K562 (cell line): ENCODE measurements around the gene ZNHIT1. TPM values are rescaled to one million over a fixed set of nuclear protein-coding genes. Genes with fewer than 3 reads are reported as not detected.

Source experiments
- ATAC-seq: fragments of 200-7000 bp; cut with Tn5 transposase; 3 replicates; pipeline ENCODE4 v1.9.1; 2020; ENCODE audit warnings: moderate library complexity
- BruUV-seq: library from RNA; stranded (reverse); fragments of 400-500 nt; replicated peaks from 2 replicates; lab custom pipeline; 2021; lab: Mats Ljungman, UMichigan
- CTCF ChIA-PET: fragments of 300-600 bp; formaldehyde crosslinking; extraction: SDS; loops from one replicate; lab custom pipeline; 2021; ENCODE audit warnings: low intra/inter-chr PET ratio; lab: Yijun Ruan, JAX
- POLR2A ChIA-PET: fragments of 300-600, 350-650 bp; sonication (Branson Sonifier 250); formaldehyde crosslinking; extraction: SDS; loops from one replicate; lab custom pipeline; 2021; ENCODE audit warnings: antibody characterized with exemption, inconsistent platforms; lab: Yijun Ruan, JAX
- DNase-seq, 4 experiments: peaks; one replicate each; pipeline versions ENCODE4 v3.0.0 to v3.0.0-alpha.2; 2011 to 2018; ENCODE audit warnings: low spot score in 3 of 4, mixed read lengths in 3 of 4; ENCODE audit errors: extremely low read depth in 1 of 4
- FAIRE-seq: peaks from 2 replicates; lab custom pipeline; 2011; peaks lifted over from hg19 to GRCh38; lab: Jason Lieb, UNC
- H2AFZ ChIP-seq: 2 replicates; pipeline ENCODE4 v1.6.0; 2011; ENCODE audit warnings: low read depth, low read length, control low read depth, inconsistent platforms
- H3K27ac ChIP-seq: fragments of 200-600 bp; 3 replicates; pipeline ENCODE4 v1.8.0; 2011; ENCODE audit warnings: low read depth, mild to moderate bottlenecking, control low read depth, inconsistent platforms, low read length, moderate library complexity, mixed read lengths; ENCODE audit errors: extremely low read depth
- H3K27me3 ChIP-seq, 2 experiments: fragments of 300-600 bp in 1 of 2; 2 replicates in 1 of 2; 3 replicates in 1 of 2; pipeline versions ENCODE4 v1.6.0 to v1.8.0; 2011; ENCODE audit warnings: inconsistent platforms in 2 of 2, low read length in 2 of 2, mild to moderate bottlenecking in 1 of 2, mixed read lengths in 1 of 2, moderate library complexity in 1 of 2; ENCODE audit not compliant: control insufficient read depth in 2 of 2, insufficient read depth in 2 of 2
- H3K36me3 ChIP-seq: fragments of 300-600 bp; 3 replicates; pipeline ENCODE4 v1.8.0; 2011; ENCODE audit warnings: mild to moderate bottlenecking, low read length, inconsistent platforms; ENCODE audit not compliant: control insufficient read depth, insufficient read depth
- H3K4me1 ChIP-seq, 2 experiments: fragments of 200-600 bp in 1 of 2; replicated peaks in 1 of 2; 2 replicates in 1 of 2; 3 replicates in 1 of 2; pipeline versions ENCODE4 v1.5.1 to v1.8.0; 2011; ENCODE audit warnings: inconsistent platforms in 2 of 2, low read length in 2 of 2, mild to moderate bottlenecking in 1 of 2, mixed read lengths in 1 of 2, moderate library complexity in 1 of 2; ENCODE audit not compliant: control insufficient read depth in 2 of 2, insufficient read depth in 2 of 2
- H3K4me2 ChIP-seq: 2 replicates; pipeline ENCODE4 v1.6.1; 2011; ENCODE audit warnings: low read length, control low read depth, inconsistent platforms, mixed read lengths; ENCODE audit not compliant: insufficient read depth
- H3K4me3 ChIP-seq: fragments of 200-600 bp; sonication (generic), shearing (Covaris generic); 2 replicates; pipeline ENCODE4 v1.5.1; 2016; ENCODE audit warnings: control low read depth, inconsistent platforms
- H3K79me2 ChIP-seq: fragments of 200-600 bp; 3 replicates; pipeline ENCODE4 v1.8.0; 2011; ENCODE audit warnings: low read length, inconsistent platforms; ENCODE audit not compliant: control insufficient read depth, insufficient read depth
- H3K9ac ChIP-seq, 2 experiments: 2 replicates each; pipeline versions ENCODE4 v1.6.0 to v1.6.1; 2011; ENCODE audit warnings: low read depth in 2 of 2, low read length in 2 of 2, control low read depth in 1 of 2, inconsistent platforms in 1 of 2, mild to moderate bottlenecking in 1 of 2, mixed read lengths in 1 of 2; ENCODE audit not compliant: insufficient read depth in 1 of 2
- H3K9me1 ChIP-seq: one replicate; pipeline ENCODE4 v1.6.0; 2011; ENCODE audit warnings: inconsistent platforms, mild to moderate bottlenecking, low read length, moderate library complexity; ENCODE audit not compliant: control insufficient read depth, insufficient read depth
- H3K9me3 ChIP-seq: replicated peaks from 2 replicates; pipeline ENCODE4 v1.5.1; 2011; ENCODE audit warnings: low read depth, low read length, inconsistent platforms; ENCODE audit not compliant: control insufficient read depth, insufficient read depth
- H4K20me1 ChIP-seq: replicated peaks from 2 replicates; pipeline ENCODE4 v1.6.1; 2011; ENCODE audit warnings: low read length, inconsistent platforms, mixed read lengths; ENCODE audit not compliant: control insufficient read depth, insufficient read depth
- ADNP ChIP-seq: fragments of 200-800 bp; sonication (Bioruptor generic); IDR thresholded peaks from 2 replicates; pipeline ENCODE4 v1.6.1; 2016; ENCODE audit warnings: missing genetic modification characterization, missing compliant biosample characterization
- BHLHE40 ChIP-seq: IDR thresholded peaks from 2 replicates; pipeline ENCODE4 v1.6.1; 2011; ENCODE audit warnings: low read length, improper control_type of control experiment
- CBX2 ChIP-seq: fragments of 200-600 bp; sonication (generic); IDR thresholded peaks from one replicate; pipeline ENCODE4 v1.6.1; 2012; ENCODE audit warnings: mild to moderate bottlenecking, low read length, inconsistent platforms; ENCODE audit not compliant: insufficient read depth, poor library complexity, severe bottlenecking
- NRF1 ChIP-seq, 2 experiments: fragments of 450-650 bp; IDR thresholded peaks in 1 of 2; conservative IDR thresholded peaks in 1 of 2; 2 replicates each; pipeline ENCODE4 v1.6.1; 2014; ENCODE audit warnings: mild to moderate bottlenecking in 2 of 2
- NUFIP1 ChIP-seq: fragments of 450-650 bp; IDR thresholded peaks from 2 replicates; pipeline ENCODE4 v1.6.1; 2018; ENCODE audit not compliant: partially characterized antibody
- POLR2G ChIP-seq: fragments of 200-400 bp; formaldehyde crosslinking; IDR thresholded peaks from 2 replicates; pipeline ENCODE4 v1.6.1; 2017; ENCODE audit warnings: low read depth, mild to moderate bottlenecking, antibody characterized with exemption, low read length, moderate library complexity
- SMARCA4 ChIP-seq: fragments of 450-650 bp; IDR thresholded peaks from 2 replicates; pipeline ENCODE4 v1.6.1; 2016
- ZBTB7A ChIP-seq: IDR thresholded peaks from 2 replicates; pipeline ENCODE4 v1.6.1; 2011; ENCODE audit warnings: low read depth, mild to moderate bottlenecking, low read length, moderate library complexity, borderline replicate concordance; ENCODE audit not compliant: control insufficient read depth
- ZNF561 ChIP-seq: fragments of 450-650 bp; formaldehyde crosslinking; conservative IDR thresholded peaks from 2 replicates; pipeline ENCODE4 v1.4.0; 2020; ENCODE audit warnings: mild to moderate bottlenecking, moderate library complexity
- WGBS: fragments of 100-300 bp; shearing (Covaris generic); methylation state at CpG from one replicate; pipeline ENCODE4 v1.1.6; 2016; ENCODE audit warnings: low coverage, mixed read lengths; ENCODE audit not compliant: insufficient coverage; ENCODE audit errors: missing lambda C conversion rate; 5-methylcytosine and 5-hydroxymethylcytosine counted together
- in situ Hi-C: fragments of 300-500 bp; cut with MboI; formaldehyde crosslinking; loops from 4 replicates; pipeline ENCODE4 v1.15.0; 2018; ENCODE audit warnings: inconsistent platforms, mixed read lengths
- intact Hi-C: fragments of 100-400 bp; cut with micrococcal nuclease; formaldehyde crosslinking; loops from 2 replicates; pipeline ENCODE4 v1.14.2; 2022
- polyA plus RNA-seq, 8 experiments: library from polyadenylated mRNA; depleted of rRNA in 4 of 8; stranded (reverse) in 5 of 8; unstranded in 3 of 8; fragments of >200 nt; fragmentation: Nextera tagmentation in 2 of 8; fragmentation: Illumina TruSeq in 1 of 8; extraction: Ambion mirVana in 2 of 8; extraction: Trizol in 1 of 8; gene quantifications; 2 replicates each; pipeline versions ENCODE4 v1.2.1 to v1.2.3, GENCODE V29; 2011 to 2014; ENCODE audit warnings: inconsistent platforms in 1 of 8, missing spikeins in 1 of 8
- total RNA-seq, 7 experiments: library from RNA; depleted of rRNA in 6 of 7; stranded (reverse); fragments of >200 nt in 6 of 7; fragmentation: Illumina TruSeq in 2 of 7; extraction: Trizol in 2 of 7; gene quantifications; 2 replicates each; pipeline versions ENCODE4 v1.2.1 to v1.2.3, GENCODE V29; 2011 to 2021; ENCODE audit warnings: low replicate concordance in 1 of 7

Gene ZNHIT1
- total and polyA plus RNA-seq, 9 of the 15 experiments (the other 6 are each of a cell fraction or from before 2014, with no cell fraction given) = 6.4 to 162 (median 70.1) TPM

GRCh38 chr7:101236292-101236835, 18.4 kb downstream of the ZNHIT1 start (continued):
- TF ChIP-seq NRF1 (conservative IDR thresholded peaks at IDR 0.05 in 1 of 2, IDR thresholded peaks at IDR 0.05 in 1 of 2) = no peak

- no TSS peak for BruUV-seq
- FAIRE-seq = no peak
- POLR2A ChIA-PET = interaction anchor here (0.7 to 1.7 kb wide), 6 partner anchors 9 to 470 kb away, joined by 3 to 7 read pairs (median 3); partner anchors contain the start of genes PLOD3 and ZNHIT1
- peaks cover 44% of the 10 kb centered on the region for H3K36me3 ChIP-seq
- H4K20me1 ChIP-seq = peaks cover 7% of the 10 kb centered on the region; the same call in 1 of the 2 replicates
- TF ChIP-seq SMARCA4 (no peak), ZNF561 (CRISPR knock-in tag) (no peak), POLR2G (peak; percentile 68), ADNP (no peak), NUFIP1 (no peak), BHLHE40 (no peak), CBX2 (no peak), ZBTB7A (0 out of 2 replicates have a peak, but pooled peaks have one; percentile 22)
- TF ChIP-seq, all 486 proteins: peak for 2
- CTCF ChIA-PET = no interaction called here
- Histone ChIP-seq H2AFZ (no peak within 1 kb of the TSS), H3K79me2 (peaks cover 9% of the 10 kb centered on the region; the same call in 2 of the 3 replicates), H3K27ac (no peak within 1 kb of the TSS; the same call in 2 of the 3 replicates), H3K9ac (peak within 1 kb of the TSS in 1 of 2 experiments; percentile 53; a peak in 2 of 4 replicates), H3K4me2 (no peak within 1 kb of the TSS), H3K4me3 (no peak within 1 kb of the TSS), H3K27me3 (no peaks in the 10 kb centered on the region), H3K4me1 (peaks cover 21 to 84% of the 10 kb centered on the region in 2 experiments; a peak in 4 of 5 replicates), H3K9me3 (no peaks in the 10 kb centered on the region), H3K9me1 (no peaks in the 10 kb centered on the region)
- no peak for ATAC-seq
- intact Hi-C loops (no loop called here), in situ Hi-C loops (no loop called here)
- 85% methylated on average over 26 of the region's 31 CpGs for WGBS
- peak in 1 of 4 experiments; percentile 43 for DNase-seq
Observed at GRCh38 chr7:101237206-101238067, 19.5 kb downstream of the ZNHIT1 start, which contains the start of gene CLDN15. TSS of gene CLDN15 (minus strand) at chr7:101237802. CDS start at chr7:101237581, 221 bp downstream.
